MCF 10A (cell line): ENCODE measurements around the gene FAM171A1. TPM values are rescaled to one million over a fixed set of nuclear protein-coding genes. Genes with fewer than 3 reads are reported as not detected.
"Not testable (repeated sequence)": the region's sequence is repeated elsewhere in the genome, so short reads cannot be mapped to it uniquely, and the experiment has no call there.

Source experiments
- BruUV-seq: library from RNA; stranded (reverse); fragments of 400-500 nt; replicated peaks from 2 replicates; lab custom pipeline; 2021; lab: Mats Ljungman, UMichigan
- CTCF ChIA-PET: fragments of 300-600 bp; sonication (Branson Sonifier 250); formaldehyde crosslinking; extraction: SDS; loops from one replicate; lab custom pipeline; 2021; ENCODE audit warnings: antibody characterized with exemption, inconsistent platforms; lab: Yijun Ruan, JAX
- POLR2A ChIA-PET: fragments of 300-600, 350-650 bp; sonication (Branson Sonifier 250); formaldehyde crosslinking; extraction: SDS; loops from one replicate; lab custom pipeline; 2020; ENCODE audit warnings: antibody characterized with exemption, inconsistent platforms; lab: Yijun Ruan, JAX
- DNase-seq: peaks from one replicate; pipeline ENCODE4 v3.0.0-alpha.2; 2018; ENCODE audit not compliant: unreplicated experiment
- H3K27ac Mint-ChIP-seq: one replicate; pipeline ENCODE4 v1.8.0; 2022; ENCODE audit warnings: mild to moderate bottlenecking, low read depth, mixed read lengths; ENCODE audit not compliant: unreplicated experiment
- H3K27me3 Mint-ChIP-seq: one replicate; pipeline ENCODE4 v1.8.0; 2022; ENCODE audit warnings: mixed read lengths; ENCODE audit not compliant: insufficient read depth, unreplicated experiment
- H3K36me3 Mint-ChIP-seq: one replicate; pipeline ENCODE4 v1.8.0; 2022; ENCODE audit warnings: mild to moderate bottlenecking, moderate library complexity, mixed read lengths; ENCODE audit not compliant: insufficient read depth, unreplicated experiment
- H3K4me1 Mint-ChIP-seq: one replicate; pipeline ENCODE4 v1.8.0; 2022; ENCODE audit warnings: mixed read lengths; ENCODE audit not compliant: insufficient read depth, unreplicated experiment
- H3K4me3 Mint-ChIP-seq: one replicate; pipeline ENCODE4 v1.8.0; 2022; ENCODE audit warnings: mild to moderate bottlenecking, moderate library complexity, mixed read lengths; ENCODE audit not compliant: unreplicated experiment
- H3K9me3 Mint-ChIP-seq: one replicate; pipeline ENCODE4 v1.8.0; 2022; ENCODE audit warnings: mixed read lengths; ENCODE audit not compliant: unreplicated experiment
- intact Hi-C: fragments of 100-400 bp; cut with micrococcal nuclease; formaldehyde crosslinking; loops from 2 replicates; pipeline ENCODE4 v1.14.1; 2022
- total RNA-seq: library from RNA; stranded (reverse); gene quantifications from 2 replicates; pipeline ENCODE4 v1.2.3, GENCODE V29; 2022
- TF ChIP-seq, protein P1 (sequence below): fragments of 200-600 bp; IDR thresholded peaks from one replicate; pipeline ENCODE4 v1.8.0; 2022; ENCODE audit warnings: antibody characterized with exemption, mild to moderate bottlenecking; ENCODE audit not compliant: unreplicated experiment

Gene FAM171A1
- total RNA-seq, 1 experiment from 2014 or later, result 9.3 TPM

DNA sequence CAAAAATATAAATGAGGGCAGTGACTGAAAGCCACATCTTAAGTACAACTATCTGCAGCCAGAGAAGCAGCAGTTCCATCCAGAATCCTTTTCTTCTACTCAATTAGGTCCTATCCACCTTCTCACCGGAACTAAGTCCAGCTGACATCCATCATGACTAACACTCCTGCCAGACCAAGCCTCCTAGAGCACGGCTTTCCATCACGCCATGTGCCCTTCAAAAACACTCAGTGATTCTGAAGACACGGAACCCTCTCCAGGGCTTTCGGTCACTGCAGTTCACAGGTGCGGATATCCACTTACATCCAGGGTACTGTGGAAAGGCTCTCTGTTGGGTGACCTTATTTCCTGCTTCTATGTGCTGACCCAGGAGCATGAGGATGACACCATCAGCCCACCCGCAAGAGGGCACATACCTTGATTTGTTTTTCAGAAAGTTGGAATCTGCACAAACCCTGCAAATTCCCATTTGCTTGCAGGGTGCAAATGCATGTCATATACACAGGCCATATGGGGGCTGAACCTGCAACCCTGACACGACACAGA, 64.3 kb downstream of the FAM171A1 start:
- ChIA-PET CTCF (interaction anchor here (0.6 kb wide), 1 partner anchor 127 kb away, joined by 4 read pairs; no protein-coding TSS in a partner anchor), POLR2A (no interaction called here)
- TF ChIP-seq, protein P1, sequence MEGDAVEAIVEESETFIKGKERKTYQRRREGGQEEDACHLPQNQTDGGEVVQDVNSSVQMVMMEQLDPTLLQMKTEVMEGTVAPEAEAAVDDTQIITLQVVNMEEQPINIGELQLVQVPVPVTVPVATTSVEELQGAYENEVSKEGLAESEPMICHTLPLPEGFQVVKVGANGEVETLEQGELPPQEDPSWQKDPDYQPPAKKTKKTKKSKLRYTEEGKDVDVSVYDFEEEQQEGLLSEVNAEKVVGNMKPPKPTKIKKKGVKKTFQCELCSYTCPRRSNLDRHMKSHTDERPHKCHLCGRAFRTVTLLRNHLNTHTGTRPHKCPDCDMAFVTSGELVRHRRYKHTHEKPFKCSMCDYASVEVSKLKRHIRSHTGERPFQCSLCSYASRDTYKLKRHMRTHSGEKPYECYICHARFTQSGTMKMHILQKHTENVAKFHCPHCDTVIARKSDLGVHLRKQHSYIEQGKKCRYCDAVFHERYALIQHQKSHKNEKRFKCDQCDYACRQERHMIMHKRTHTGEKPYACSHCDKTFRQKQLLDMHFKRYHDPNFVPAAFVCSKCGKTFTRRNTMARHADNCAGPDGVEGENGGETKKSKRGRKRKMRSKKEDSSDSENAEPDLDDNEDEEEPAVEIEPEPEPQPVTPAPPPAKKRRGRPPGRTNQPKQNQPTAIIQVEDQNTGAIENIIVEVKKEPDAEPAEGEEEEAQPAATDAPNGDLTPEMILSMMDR, result no peak
- Mint-ChIP-seq H3K4me3 (no peak overlapping the region), H3K36me3 (no peaks in the 10 kb centered on the region), H3K4me1 (no peaks in the 10 kb centered on the region), H3K27ac (no peak overlapping the region), H3K9me3 (no peaks in the 10 kb centered on the region), H3K27me3 (no peaks in the 10 kb centered on the region)
- intact Hi-C loops, result no loop called here
- DNase-seq, result no peak
- BruUV-seq, result no TSS peak

DNA sequence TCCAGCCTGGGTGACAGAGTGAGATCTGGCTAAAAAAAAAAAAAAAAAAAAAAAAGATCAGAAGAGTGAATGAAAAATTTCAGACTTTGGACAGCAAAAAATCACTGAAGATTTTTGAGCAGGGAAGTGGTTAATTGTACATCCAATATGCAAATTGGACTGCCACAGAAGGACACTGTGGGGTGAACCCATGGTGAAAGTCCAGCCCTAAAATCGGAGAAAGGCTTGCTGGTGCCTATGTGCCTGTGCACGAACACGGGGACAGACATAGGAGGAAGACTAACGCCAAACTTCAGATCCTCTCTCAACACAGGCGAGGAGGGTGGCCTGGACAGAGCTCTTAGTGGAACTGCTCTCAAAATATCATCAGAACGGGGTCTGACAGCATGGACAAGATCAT, 65.5 kb downstream of the FAM171A1 start:
- no TSS peak for BruUV-seq
- TF ChIP-seq, protein P1, result no peak

DNA sequence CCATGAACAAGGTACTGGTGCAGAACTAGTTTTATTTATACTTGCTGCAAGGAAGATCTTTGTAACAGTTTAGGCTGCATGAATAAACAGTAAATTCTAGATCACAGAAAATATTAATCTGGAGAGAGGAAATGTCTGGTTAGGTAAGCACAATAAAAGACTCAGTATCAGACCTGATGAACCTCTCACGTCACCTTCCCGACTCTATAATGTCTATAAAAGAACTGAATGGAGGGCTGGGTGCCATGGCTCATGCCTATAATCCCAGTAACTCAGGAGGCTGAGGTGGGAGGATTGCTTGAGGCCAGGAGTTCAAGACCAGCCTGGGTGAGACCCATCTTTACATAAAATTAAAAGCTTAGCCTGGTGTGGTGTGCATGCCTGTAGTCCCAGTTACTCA, 65.9 kb downstream of the FAM171A1 start:
- no TSS peak for BruUV-seq
- intact Hi-C loops, result no loop called here
- no peaks in the 10 kb centered on the region for H3K36me3 Mint-ChIP-seq
- ChIA-PET CTCF (interaction anchor here (0.7 kb wide), 1 partner anchor 37 kb away, joined by 3 read pairs; no protein-coding TSS in a partner anchor), POLR2A (no interaction called here)
- no peaks in the 10 kb centered on the region for H3K9me3 Mint-ChIP-seq
- no peak overlapping the region for H3K4me3 Mint-ChIP-seq
- no peaks in the 10 kb centered on the region for H3K27me3 Mint-ChIP-seq
- no peak overlapping the region for H3K27ac Mint-ChIP-seq
- TF ChIP-seq, protein P1, result no peak
- DNase-seq, result no peak
- no peaks in the 10 kb centered on the region for H3K4me1 Mint-ChIP-seq

More for the DNA sequence above, 65.5 kb downstream of the FAM171A1 start:
- intact Hi-C loops, result no loop called here
- CTCF ChIA-PET, result no interaction called here
- Mint-ChIP-seq H3K9me3 (no peaks in the 10 kb centered on the region), H3K4me3 (no peak overlapping the region), H3K27me3 (no peaks in the 10 kb centered on the region), H3K4me1 (no peaks in the 10 kb centered on the region), H3K36me3 (no peaks in the 10 kb centered on the region), H3K27ac (no peak overlapping the region)
- POLR2A ChIA-PET, result no interaction called here
- DNase-seq, result no peak

DNA sequence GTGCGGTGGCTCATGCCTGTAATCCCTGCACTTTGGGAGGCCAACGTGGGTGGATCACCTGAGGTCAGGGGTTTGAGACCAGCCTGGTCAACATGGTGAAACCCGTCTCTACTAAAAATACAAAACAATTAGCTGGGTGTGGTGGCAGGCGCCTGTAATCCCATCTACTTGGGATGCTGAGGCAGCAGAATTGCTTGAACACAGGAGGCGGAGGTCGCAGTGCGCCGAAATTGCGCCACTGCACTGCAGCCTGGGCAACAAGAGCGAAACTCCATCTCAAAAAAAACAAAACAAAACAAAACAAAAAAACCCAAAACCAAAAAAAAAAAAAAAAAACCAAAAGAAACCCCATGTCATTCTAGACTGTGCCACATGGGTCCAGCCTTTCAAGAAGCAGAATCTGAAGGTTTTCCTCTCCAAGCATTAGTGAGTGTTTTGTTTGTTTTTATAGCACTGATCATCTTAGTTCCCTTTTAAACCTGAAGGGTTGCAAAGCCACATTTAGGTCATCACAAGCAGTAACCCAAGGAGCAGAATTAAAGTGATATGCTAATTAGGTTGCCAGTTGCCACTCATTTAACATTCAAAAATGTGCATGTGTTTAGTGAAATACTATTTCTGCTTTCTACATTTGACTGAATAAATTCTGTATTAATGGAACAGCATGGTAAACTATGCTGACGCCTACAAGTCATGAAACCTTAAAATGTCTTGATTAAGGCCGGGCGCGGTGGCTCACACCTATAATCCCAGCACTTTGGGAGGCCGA, 68.7 kb downstream of the FAM171A1 start:
- H3K4me3 Mint-ChIP-seq, H3K4me1 Mint-ChIP-seq, H3K27ac Mint-ChIP-seq, POLR2A ChIA-PET, H3K27me3 Mint-ChIP-seq, H3K36me3 Mint-ChIP-seq, CTCF ChIA-PET, BruUV-seq, intact Hi-C loops, DNase-seq, H3K9me3 Mint-ChIP-seq: not testable (repeated sequence)
